Activated CD4-positive, alpha-beta T cell treated with anti-CD3 and anti-CD28 coated beads, Interleukin-2, Interleukin-6, amounts not matched to agents 100 ng/mL and 50 ng/mL, durations not matched to agents 16 hours and 8 hours (primary cell): ENCODE results near the gene FGF3.

Source experiments
- DNase-seq: peaks from one replicate; pipeline ENCODE4 v3.0.0-alpha.2; 2020

Gene FGF3

DNA sequence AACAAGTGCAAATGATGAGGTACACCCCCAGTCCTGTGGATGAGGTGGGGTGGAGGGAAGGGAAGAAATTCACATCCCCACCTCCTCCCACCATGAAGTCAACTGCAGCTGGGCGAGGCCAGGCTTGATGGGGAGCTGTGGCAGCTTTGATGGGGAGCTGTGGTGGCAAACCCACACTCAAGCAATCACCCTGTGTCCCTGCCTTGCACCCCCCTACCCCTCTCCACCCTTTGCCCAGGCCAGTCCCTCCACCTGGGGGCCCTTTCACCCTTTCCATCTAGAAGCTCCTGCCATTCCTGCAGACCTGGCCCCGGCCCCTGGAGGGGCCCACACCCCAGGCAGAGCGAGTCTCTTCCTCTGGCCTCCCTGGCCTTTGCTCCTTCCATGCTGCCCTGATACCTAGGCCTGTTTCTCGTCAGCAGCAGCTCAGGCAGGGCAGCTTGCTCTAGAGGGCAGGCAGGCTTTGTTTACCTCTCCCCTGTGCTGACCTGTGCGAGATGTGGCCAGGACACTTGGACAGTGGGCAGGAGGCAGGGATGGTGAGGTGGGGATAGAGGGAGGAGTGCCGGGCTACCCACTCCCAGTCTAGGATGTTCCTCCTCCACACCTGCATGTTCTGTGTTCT lies 4.5 kb upstream of the FGF3 start:
- DNase-seq: no peak

DNA sequence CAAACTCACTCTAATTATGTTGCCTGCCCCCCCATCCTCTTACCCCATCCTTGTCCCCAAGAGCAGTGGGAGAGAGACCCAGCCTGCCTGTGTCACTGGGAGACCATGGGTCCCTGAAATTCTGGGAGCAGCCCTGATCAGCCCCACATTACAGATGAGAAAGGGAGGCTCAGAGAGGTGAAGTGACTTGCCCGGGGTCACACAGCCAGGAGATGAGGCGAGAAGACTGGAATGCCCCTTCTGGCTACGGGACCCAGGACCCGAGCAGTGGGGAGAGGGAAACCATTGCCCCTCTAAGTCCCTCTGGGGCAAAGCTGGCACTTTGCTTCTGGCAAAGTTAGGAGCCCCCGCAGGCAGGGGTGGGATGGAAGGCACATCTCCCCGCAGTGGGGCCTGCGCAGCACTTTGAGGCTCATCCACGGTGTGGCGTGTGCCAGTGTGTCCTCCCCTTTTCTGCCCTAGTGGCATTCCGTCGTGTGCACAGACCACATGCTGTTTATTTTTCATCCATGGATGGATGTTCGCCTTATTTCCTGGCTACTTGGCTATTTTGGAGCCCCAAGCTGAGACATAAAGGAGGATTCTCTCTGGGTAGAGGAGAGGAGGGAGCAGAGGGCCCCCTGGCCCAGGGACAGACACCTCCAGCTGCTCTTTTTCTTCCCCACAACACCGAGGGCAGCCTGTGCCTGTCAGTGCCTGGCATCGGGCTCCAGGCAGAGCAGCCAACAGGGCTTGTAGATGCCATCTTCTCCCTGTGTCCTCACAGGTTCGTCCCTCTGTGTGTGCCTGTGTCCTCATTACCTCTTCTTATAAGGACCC lies 3.7 kb upstream of the FGF3 start:
- DNase-seq: no peak

- no peak for DNase-seq
Observed at GRCh38 chr11:69821511-69822040, 2.4 kb upstream of the FGF3 start.

- no peak for DNase-seq
Observed at GRCh38 chr11:69820441-69820840, 1.2 kb upstream of the FGF3 start.

- no peak for DNase-seq
Observed at GRCh38 chr11:69819541-69820070, 390 bp upstream of the FGF3 start.

GRCh38 chr11:69818231-69818602 lies 999 bp downstream of the FGF3 start:
- DNase-seq: no peak

DNA sequence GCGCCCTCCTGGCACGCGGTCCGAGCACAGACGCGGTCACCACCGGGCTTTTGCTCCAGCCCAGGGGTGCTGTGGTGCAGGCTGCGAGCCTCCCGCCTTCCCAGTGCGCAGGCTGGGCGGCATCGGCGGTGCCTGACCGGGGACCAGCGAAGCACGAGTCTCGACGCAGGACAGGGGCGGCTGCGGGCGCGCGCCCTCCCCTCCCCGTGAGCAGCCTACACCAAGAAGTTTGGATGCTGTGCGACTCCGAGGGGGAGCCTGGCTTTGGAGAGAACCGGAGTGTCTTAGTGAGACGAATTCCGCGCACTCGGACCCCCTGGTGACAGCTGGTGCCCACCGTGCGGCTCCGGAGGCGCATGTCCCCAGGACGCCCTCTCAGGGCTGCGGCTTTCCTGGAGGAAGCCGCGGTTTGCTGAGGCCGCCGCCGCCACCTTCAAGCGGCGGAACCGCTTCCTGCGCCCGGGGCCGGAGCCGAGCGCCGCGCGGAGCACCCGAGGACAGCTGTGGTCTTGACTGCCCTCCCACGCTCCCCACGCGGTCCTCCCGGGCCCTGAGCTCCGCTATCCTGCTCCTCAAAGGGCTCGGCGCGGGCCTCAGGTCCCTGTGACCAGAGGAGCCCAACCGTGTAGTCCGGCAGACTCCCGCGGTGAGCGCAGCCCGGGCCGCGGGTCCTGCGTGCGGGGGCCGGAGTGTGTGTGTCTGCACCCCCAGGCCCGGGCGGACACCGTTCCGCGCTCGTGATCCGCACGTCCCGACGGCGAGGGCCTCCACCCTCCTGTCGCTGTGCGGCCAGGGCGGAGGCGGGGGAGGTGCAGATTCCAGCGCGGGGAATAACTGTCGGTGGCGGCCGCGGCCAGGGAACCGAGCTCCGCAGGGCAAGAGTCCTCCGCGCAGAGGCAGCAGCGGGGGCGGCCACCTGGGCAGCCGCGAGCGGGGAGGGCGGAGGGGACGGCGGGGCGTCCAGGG lies 1.7 kb downstream of the FGF3 start:
- DNase-seq: no peak

GRCh38 chr11:69816671-69817070 lies 2.5 kb downstream of the FGF3 start:
- DNase-seq: no peak

DNA sequence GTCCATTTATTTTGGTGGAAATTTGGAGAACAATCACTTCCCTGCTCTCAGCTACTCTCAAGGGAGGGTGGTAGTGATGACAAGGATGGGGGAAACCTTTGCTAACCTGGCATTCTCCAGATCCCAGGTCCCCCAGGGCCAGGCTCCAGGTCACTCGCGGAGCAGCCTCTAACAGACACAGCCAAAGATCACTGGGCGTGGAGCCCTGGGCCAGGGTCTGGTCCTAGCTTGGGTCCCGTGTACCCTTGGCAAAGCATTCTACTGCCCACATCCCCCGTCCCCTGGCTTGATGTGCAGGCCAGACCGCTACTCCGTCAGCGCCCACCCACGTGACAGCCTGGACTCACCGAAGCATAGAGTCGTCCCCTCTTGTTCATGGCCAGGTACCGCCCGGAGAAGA lies 3.2 kb downstream of the FGF3 start:
- DNase-seq: no peak

- no peak for DNase-seq
Observed at GRCh38 chr11:69814902-69815301, 4.3 kb downstream of the FGF3 start.

DNA sequence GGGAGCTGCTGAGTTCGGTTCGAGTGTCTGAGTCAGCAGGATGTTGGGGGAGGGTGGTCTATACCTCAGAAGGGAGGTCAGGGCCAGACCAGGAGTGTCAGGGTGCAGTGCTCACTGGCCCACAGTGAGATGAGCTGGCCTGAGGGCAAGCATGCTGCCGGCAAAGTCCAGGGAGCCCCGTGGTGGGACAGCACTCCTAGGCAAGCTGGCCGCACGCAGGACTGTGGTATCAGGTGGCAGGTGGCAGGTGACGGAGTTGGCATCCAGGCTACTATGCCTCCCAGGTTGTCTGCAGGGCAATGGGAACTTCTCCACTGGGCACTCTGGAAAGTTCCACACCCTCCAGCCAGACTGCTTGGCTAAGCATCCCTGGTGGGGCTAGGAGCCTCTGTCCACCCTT lies 4.8 kb downstream of the FGF3 start:
- DNase-seq: no peak

DNA sequence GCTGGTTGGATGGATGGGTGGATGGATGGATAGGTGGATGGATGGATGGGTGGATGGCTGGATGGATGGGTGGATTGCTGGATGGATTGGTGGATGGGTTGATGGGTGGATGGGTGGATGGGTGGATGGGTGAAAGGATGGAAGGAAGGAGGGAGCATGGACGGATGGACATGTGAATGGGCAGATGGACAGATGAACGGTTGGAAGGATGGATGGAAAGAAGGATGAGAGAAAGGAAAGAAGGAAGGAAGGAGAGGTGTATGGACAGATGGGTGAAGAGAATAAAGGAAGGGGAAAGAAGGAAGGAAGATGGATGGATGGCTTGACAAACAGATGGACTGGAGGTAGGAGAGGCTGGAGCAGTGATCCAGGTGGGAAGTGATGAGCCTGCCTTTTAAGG lies 5.4 kb downstream of the FGF3 start:
- DNase-seq: no peak

- DNase-seq: no peak
Observed at GRCh38 chr11:69812946-69813345, 6.3 kb downstream of the FGF3 start.

DNA sequence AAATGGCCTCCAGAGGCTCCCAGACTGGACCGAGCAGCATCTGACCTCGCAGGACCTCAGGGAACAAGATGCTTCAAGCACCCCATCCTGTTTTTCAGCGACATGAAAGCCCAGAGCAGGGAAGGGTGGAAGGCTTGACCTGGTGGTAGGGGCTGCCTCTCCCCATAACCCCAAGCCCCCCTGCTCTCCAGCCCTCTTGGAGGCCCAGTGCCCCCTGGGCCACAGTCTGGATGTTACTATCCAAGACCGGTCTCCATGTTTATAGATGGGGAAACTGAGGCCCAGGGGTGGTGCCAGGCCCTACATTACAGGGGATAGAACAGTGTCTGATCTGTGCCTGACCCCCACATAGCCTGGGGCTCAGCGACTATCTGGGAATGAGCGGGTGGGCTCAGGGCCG lies 7.0 kb downstream of the FGF3 start:
- no peak for DNase-seq

GRCh38 chr11:69811431-69811830 lies 7.8 kb downstream of the FGF3 start:
- DNase-seq: no peak

GRCh38 chr11:69810289-69811118 lies 8.7 kb downstream of the FGF3 start:
- no peak for DNase-seq

DNA sequence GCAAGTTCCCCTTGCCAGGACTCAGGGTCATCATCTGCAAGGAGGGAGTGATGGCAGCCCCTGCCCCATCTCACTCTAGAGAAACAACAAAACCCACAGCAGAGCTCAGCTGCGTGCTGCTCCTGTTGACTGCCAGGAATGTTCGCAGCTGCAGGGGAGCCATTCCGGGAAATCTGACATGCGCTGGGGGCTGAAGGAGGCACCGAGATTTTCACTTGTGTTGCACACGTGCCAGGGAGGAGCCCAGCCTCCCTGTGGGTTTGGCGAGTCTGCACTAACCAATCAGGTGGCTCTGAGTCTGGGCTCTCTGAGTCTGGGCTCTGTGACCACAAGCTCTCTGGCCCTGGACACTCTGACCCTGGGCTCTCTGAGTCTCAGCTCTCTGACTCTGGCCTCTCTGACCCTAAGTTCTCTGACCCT lies 10.5 kb downstream of the FGF3 start:
- DNase-seq: no peak

DNA sequence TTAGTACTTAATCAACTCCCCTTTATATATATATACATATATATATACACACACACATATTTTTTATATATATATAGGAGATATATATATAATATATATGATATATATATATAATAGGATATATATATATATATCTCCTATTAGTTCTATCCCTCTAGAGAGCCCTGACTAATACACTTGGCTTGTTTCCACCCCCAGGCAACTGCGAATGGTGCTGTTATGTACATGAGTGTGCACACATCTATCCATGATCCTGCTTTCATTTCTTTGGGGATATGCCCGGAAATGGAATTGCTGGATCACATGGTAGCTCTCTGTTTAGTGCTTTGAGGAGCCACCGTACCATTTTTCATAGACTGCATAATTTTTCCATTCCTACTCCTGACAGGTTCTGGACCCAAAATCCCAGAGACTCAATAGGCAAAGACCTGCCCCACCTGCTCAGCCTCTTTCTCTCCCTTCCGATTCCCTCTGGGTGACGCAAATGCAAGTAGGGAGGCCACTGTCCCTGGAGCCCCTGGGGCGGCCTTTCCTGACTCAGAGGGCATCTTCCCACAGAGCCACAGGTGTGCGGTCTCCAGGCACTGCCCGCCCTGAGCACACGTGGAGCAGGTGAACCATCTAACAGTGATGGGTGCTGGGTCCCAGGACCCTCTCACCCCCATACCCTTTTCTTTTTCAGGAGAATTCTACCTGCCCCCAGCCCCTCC lies 12.0 kb downstream of the FGF3 start:
- DNase-seq: no peak

DNA sequence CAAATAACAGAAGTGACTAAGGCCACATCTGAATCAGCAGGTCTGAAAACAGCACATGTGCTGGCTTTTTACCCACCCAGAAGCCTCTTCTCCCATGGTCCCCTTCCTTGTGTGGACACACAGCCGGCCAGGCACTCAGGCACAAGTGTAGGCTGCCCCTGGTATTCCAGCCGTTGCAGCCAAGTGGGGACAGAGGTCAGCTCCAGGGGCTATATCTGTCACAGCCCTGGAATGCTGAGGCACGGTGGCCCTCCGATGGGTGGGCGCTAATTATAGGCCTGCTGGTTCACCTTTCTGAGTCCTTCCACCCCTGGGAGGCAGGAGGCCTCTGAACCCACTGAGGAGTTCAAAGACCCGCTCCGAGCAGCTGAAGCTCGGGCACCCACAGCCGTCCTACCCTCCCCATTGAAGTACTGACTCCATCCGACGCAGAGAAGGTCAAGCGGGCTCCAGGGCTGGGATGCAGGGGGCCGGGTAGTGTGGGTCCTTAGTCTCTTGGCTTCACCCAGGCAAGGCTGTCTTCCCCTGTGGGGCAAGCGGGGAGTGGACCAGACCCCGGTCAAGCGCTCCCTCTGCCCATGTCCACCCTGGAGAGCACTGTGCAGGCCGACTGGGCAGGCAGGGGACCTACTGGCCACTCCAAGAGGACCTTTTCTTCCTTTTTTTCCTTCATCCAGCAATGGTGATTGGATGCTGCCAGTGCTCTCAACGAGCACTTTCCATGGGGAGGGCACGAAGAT lies 14.3 kb downstream of the FGF3 start:
- no peak for DNase-seq

GRCh38 chr11:69803604-69804218 lies 15.5 kb downstream of the FGF3 start:
- no peak for DNase-seq
